ENCODE measurements around the gene NEK6. TPM values are rescaled to one million over a fixed set of nuclear protein-coding genes. Genes with fewer than 3 reads are reported as not detected.

Gene NEK6
- total and polyA plus RNA-seq, 3 experiments from 2014 or later, result 9.5 to 66.0 (median 63.0) TPM

GRCh38 chr9:124345063-124345462 lies 87.3 kb downstream of the NEK6 start:
- Mint-ChIP-seq H3K9me3 (no peaks in the 10 kb centered on the region), H3K27me3 (peaks cover 0 to 2% of the 10 kb centered on the region in 2 donors), H3K4me1 (no peaks in the 10 kb centered on the region), H3K4me3 (no peak overlapping the region), H3K36me3 (peaks cover 0 to 44% (median 0%) of the 10 kb centered on the region in 3 donors), H3K27ac (peak overlapping the region in 1 of 8 donors; percentile 76)
- Histone ChIP-seq H3K36me3 (ENCODE audit: insufficient read depth, low read length) (peaks cover 11% of the 10 kb centered on the region), H3K9me3 (ENCODE audit: low read length) (no peaks in the 10 kb centered on the region), H3K4me3 (ENCODE audit: low read length) (no peak overlapping the region), H3K27ac (ENCODE audit: low read depth, low read length) (no peak overlapping the region), H3K4me1 (ENCODE audit: insufficient read depth, low read length) (no peaks in the 10 kb centered on the region), H3K27me3 (ENCODE audit: insufficient read depth, low read length, poor library complexity, severe bottlenecking) (no peaks in the 10 kb centered on the region)
- POLR2A ChIA-PET, result no interaction called here
- CTCF ChIA-PET, result interaction anchor here (1.5 kb wide), 1 partner anchor 218 kb away, joined by 5 read pairs; no protein-coding TSS in a partner anchor
- peak in 1 of 5 donors; percentile 22 for DNase-seq

GRCh38 chr9:124345751-124346281 lies 88.1 kb downstream of the NEK6 start:
- POLR2A ChIA-PET, result no interaction called here
- Histone ChIP-seq H3K4me3 (ENCODE audit: low read length) (no peak overlapping the region), H3K4me1 (ENCODE audit: insufficient read depth, low read length) (no peaks in the 10 kb centered on the region), H3K27ac (ENCODE audit: low read depth, low read length) (no peak overlapping the region), H3K27me3 (ENCODE audit: insufficient read depth, low read length, poor library complexity, severe bottlenecking) (no peaks in the 10 kb centered on the region), H3K36me3 (ENCODE audit: insufficient read depth, low read length) (peaks cover 16% of the 10 kb centered on the region), H3K9me3 (ENCODE audit: low read length) (no peaks in the 10 kb centered on the region)
- Mint-ChIP-seq H3K4me1 (no peaks in the 10 kb centered on the region), H3K4me3 (no peak overlapping the region), H3K27ac (peak overlapping the region in 2 of 8 donors; percentile 71 to 78), H3K9me3 (no peaks in the 10 kb centered on the region), H3K36me3 (peaks cover 0 to 52% (median 0%) of the 10 kb centered on the region in 3 donors), H3K27me3 (peaks cover 0 to 2% of the 10 kb centered on the region in 2 donors)
- peak in 1 of 5 donors; percentile 6 for DNase-seq
- CTCF ChIA-PET, result no interaction called here

- Mint-ChIP-seq H3K9me3 (no peaks in the 10 kb centered on the region), H3K27me3 (peaks cover 0 to 2% of the 10 kb centered on the region in 2 donors), H3K27ac (peak overlapping the region in 1 of 8 donors; percentile 46), H3K4me1 (no peaks in the 10 kb centered on the region), H3K4me3 (no peak overlapping the region), H3K36me3 (peaks cover 0 to 59% (median 0%) of the 10 kb centered on the region in 3 donors)
- no peaks in the 10 kb centered on the region for H3K27me3 ChIP-seq (ENCODE audit: insufficient read depth, low read length, poor library complexity, severe bottlenecking)
- peaks cover 16% of the 10 kb centered on the region for H3K36me3 ChIP-seq (ENCODE audit: insufficient read depth, low read length)
- CTCF ChIA-PET, result no interaction called here
- H3K4me1 ChIP-seq (ENCODE audit: insufficient read depth, low read length), result no peaks in the 10 kb centered on the region
- no peak overlapping the region for H3K4me3 ChIP-seq (ENCODE audit: low read length)
- DNase-seq, result no peak
- POLR2A ChIA-PET, result no interaction called here
- H3K9me3 ChIP-seq (ENCODE audit: low read length), result no peaks in the 10 kb centered on the region
- no peak overlapping the region for H3K27ac ChIP-seq (ENCODE audit: low read depth, low read length)
These were observed 88.8 kb downstream of the NEK6 start for GRCh38 chr9:124346347-124347163.

- Histone ChIP-seq H3K36me3 (ENCODE audit: insufficient read depth, low read length) (peaks cover 16% of the 10 kb centered on the region), H3K27ac (ENCODE audit: low read depth, low read length) (no peak overlapping the region), H3K4me1 (ENCODE audit: insufficient read depth, low read length) (no peaks in the 10 kb centered on the region), H3K27me3 (ENCODE audit: insufficient read depth, low read length, poor library complexity, severe bottlenecking) (no peaks in the 10 kb centered on the region), H3K4me3 (ENCODE audit: low read length) (no peak overlapping the region), H3K9me3 (ENCODE audit: low read length) (no peaks in the 10 kb centered on the region)
- ChIA-PET CTCF (no interaction called here), POLR2A (no interaction called here)
- no peak for DNase-seq
- H3K4me3 Mint-ChIP-seq, result no peak overlapping the region
- peaks cover 0 to 2% of the 10 kb centered on the region in 2 donors for H3K27me3 Mint-ChIP-seq
- H3K36me3 Mint-ChIP-seq, result peaks cover 0 to 67% (median 3%) of the 10 kb centered on the region in 3 donors
- H3K27ac Mint-ChIP-seq, result peak overlapping the region in 3 of 8 donors; percentile 20 to 43 (median 29)
- no peaks in the 10 kb centered on the region for H3K4me1 Mint-ChIP-seq
- H3K9me3 Mint-ChIP-seq, result no peaks in the 10 kb centered on the region
These were observed 89.6 kb downstream of the NEK6 start for GRCh38 chr9:124347206-124347967.

DNA sequence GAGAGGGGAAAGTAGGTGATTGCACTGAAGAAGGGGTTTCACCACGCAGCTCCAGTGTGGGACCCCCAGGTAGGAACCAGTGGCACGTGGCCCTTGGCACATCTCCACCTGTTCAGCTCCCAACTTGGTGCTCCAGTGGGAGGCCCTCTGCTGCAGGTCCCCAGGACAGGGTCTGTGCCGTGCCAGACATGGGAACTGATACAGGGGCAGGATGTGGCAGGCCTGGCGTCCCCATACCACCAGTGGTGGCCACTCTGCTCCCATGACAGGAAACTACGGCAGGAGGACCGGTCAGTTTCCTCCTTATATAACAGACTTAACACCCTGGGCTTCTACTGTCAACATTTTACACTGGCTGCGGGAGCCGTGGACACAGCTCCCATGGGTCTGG lies 90.2 kb downstream of the NEK6 start:
- CTCF ChIA-PET, result interaction anchor here (1.1 kb wide), 1 partner anchor 27 kb away, joined by 3 read pairs; no protein-coding TSS in a partner anchor

DNA sequence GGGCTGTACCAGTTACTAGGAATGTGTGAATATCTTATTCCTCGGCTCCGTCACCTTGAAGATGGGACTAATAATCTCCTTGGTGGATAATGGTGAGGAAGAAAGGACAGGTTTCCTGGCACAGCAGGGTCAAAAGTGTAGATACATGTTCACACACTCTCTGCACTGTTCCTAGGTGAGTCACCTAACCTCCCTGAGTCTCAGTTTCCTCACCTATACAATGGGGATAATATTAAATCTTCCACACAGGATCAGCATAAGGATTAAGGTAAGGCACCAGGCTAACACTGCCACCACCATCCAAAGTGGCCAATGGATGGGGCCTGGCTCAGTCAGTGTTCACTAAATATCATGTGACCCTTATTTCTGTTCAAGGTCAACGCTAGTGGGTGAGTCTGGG lies 90.6 kb downstream of the NEK6 start:
- DNase-seq, result no peak
- H3K4me1 Mint-ChIP-seq, result no peaks in the 10 kb centered on the region
- H3K9me3 ChIP-seq (ENCODE audit: low read length), result no peaks in the 10 kb centered on the region
- H3K4me3 ChIP-seq (ENCODE audit: low read length), result no peak overlapping the region
- no peaks in the 10 kb centered on the region for H3K4me1 ChIP-seq (ENCODE audit: insufficient read depth, low read length)
- H3K27me3 ChIP-seq (ENCODE audit: insufficient read depth, low read length, poor library complexity, severe bottlenecking), result no peaks in the 10 kb centered on the region
- CTCF ChIA-PET, result interaction anchor here (1.1 kb wide), 1 partner anchor 28 kb away, joined by 3 read pairs; no protein-coding TSS in a partner anchor
- H3K4me3 Mint-ChIP-seq, result no peak overlapping the region
- POLR2A ChIA-PET, result no interaction called here
- H3K27ac Mint-ChIP-seq, result no peak overlapping the region
- H3K27me3 Mint-ChIP-seq, result peaks cover 0 to 2% of the 10 kb centered on the region in 2 donors
- H3K36me3 ChIP-seq (ENCODE audit: insufficient read depth, low read length), result peaks cover 21% of the 10 kb centered on the region
- no peaks in the 10 kb centered on the region for H3K9me3 Mint-ChIP-seq
- H3K27ac ChIP-seq (ENCODE audit: low read depth, low read length), result no peak overlapping the region
- H3K36me3 Mint-ChIP-seq, result peaks cover 3 to 75% (median 4%) of the 10 kb centered on the region in 3 donors

More for the DNA sequence above, 90.2 kb downstream of the NEK6 start:
- H3K27ac ChIP-seq (ENCODE audit: low read depth, low read length), result no peak overlapping the region
- H3K4me3 ChIP-seq (ENCODE audit: low read length), result no peak overlapping the region
- Mint-ChIP-seq H3K4me3 (no peak overlapping the region), H3K27ac (peak overlapping the region in 1 of 8 donors; percentile 20), H3K9me3 (no peaks in the 10 kb centered on the region), H3K27me3 (peaks cover 0 to 2% of the 10 kb centered on the region in 2 donors), H3K4me1 (no peaks in the 10 kb centered on the region), H3K36me3 (peaks cover 3 to 71% (median 3%) of the 10 kb centered on the region in 3 donors)
- DNase-seq, result no peak
- H3K4me1 ChIP-seq (ENCODE audit: insufficient read depth, low read length), result no peaks in the 10 kb centered on the region
- H3K36me3 ChIP-seq (ENCODE audit: insufficient read depth, low read length), result peaks cover 17% of the 10 kb centered on the region
- POLR2A ChIA-PET, result no interaction called here
- H3K27me3 ChIP-seq (ENCODE audit: insufficient read depth, low read length, poor library complexity, severe bottlenecking), result no peaks in the 10 kb centered on the region
- H3K9me3 ChIP-seq (ENCODE audit: low read length), result no peaks in the 10 kb centered on the region

DNA sequence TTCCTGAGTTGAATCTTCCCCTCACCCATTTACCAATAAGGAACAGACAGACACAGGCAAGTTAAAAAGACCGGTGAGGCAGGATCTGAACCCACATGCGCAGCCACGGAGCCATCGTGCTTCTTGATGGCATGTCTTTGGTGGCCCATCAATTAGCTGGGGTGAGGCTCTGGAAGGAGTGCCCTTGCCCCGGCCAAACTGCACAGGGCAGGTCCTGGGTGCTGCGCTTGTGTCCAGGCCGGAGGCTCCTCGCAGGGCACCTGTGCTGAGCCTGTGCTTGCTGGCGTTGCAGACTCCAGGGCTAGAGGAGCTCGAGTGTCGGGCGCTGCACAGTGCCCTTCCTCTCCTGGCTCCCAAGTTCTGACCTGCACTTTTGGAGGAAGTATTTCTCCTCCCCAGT lies 91.1 kb downstream of the NEK6 start:
- CTCF ChIA-PET, result interaction anchor here (1.1 kb wide), 1 partner anchor 28 kb away, joined by 3 read pairs; no protein-coding TSS in a partner anchor
- H3K36me3 ChIP-seq (ENCODE audit: insufficient read depth, low read length), result peaks cover 26% of the 10 kb centered on the region

More for the DNA sequence above, 91.1 kb downstream of the NEK6 start:
- Mint-ChIP-seq H3K4me1 (no peaks in the 10 kb centered on the region), H3K9me3 (no peaks in the 10 kb centered on the region), H3K4me3 (no peak overlapping the region), H3K36me3 (peaks cover 3 to 79% (median 8%) of the 10 kb centered on the region in 3 donors), H3K27me3 (peaks cover 0 to 2% of the 10 kb centered on the region in 2 donors), H3K27ac (no peak overlapping the region)
- H3K27me3 ChIP-seq (ENCODE audit: insufficient read depth, low read length, poor library complexity, severe bottlenecking), result no peaks in the 10 kb centered on the region
- DNase-seq, result no peak
- H3K4me3 ChIP-seq (ENCODE audit: low read length), result no peak overlapping the region
- no peaks in the 10 kb centered on the region for H3K9me3 ChIP-seq (ENCODE audit: low read length)
- no peak overlapping the region for H3K27ac ChIP-seq (ENCODE audit: low read depth, low read length)
- no peaks in the 10 kb centered on the region for H3K4me1 ChIP-seq (ENCODE audit: insufficient read depth, low read length)
- POLR2A ChIA-PET, result no interaction called here
